HEK293T (cell line): Measurements from ENCODE around the gene CMYA5.

Source experiments
- ARNT ChIP-seq: fragments of 450-650 bp; IDR thresholded peaks from 2 replicates; pipeline ENCODE4 v1.6.1; 2017; ENCODE audit warnings: mild to moderate bottlenecking
- BHLHE40 ChIP-seq: fragments of 450-650 bp; IDR thresholded peaks from 2 replicates; pipeline ENCODE4 v1.6.1; 2016; ENCODE audit warnings: mild to moderate bottlenecking, moderate library complexity, borderline replicate concordance
- CTBP1 ChIP-seq: fragments of 450-650 bp; IDR thresholded peaks from 2 replicates; pipeline ENCODE4 v1.6.1; 2016; ENCODE audit warnings: borderline replicate concordance
- ELF4 ChIP-seq: fragments of 450-650 bp; IDR thresholded peaks from 2 replicates; pipeline ENCODE4 v1.6.1; 2017; ENCODE audit warnings: antibody characterized with exemption
- FOXA1 ChIP-seq: fragments of 450-650 bp; IDR thresholded peaks from 2 replicates; pipeline ENCODE4 v1.6.1; 2016; ENCODE audit warnings: mild to moderate bottlenecking
- FOXM1 ChIP-seq: fragments of 450-650 bp; IDR thresholded peaks from 2 replicates; pipeline ENCODE4 v1.6.1; 2017; ENCODE audit warnings: mild to moderate bottlenecking, borderline replicate concordance
- HDGF ChIP-seq: fragments of 450-650 bp; IDR thresholded peaks from 2 replicates; pipeline ENCODE4 v1.6.1; 2017; ENCODE audit warnings: antibody characterized with exemption, borderline replicate concordance
- LEF1 ChIP-seq: fragments of 450-650 bp; IDR thresholded peaks from 2 replicates; pipeline ENCODE4 v1.6.1; 2017; ENCODE audit warnings: mild to moderate bottlenecking, borderline replicate concordance
- NFRKB ChIP-seq: fragments of 450-650 bp; IDR thresholded peaks from 2 replicates; pipeline ENCODE4 v1.6.1; 2016; ENCODE audit warnings: mild to moderate bottlenecking, moderate library complexity
- PKNOX1 ChIP-seq: fragments of 450-650 bp; IDR thresholded peaks from 2 replicates; pipeline ENCODE4 v1.6.1; 2016
- SP1 ChIP-seq: fragments of 450-650 bp; IDR thresholded peaks from 2 replicates; pipeline ENCODE4 v1.6.1; 2017
- SUZ12 ChIP-seq: fragments of 450-650 bp; IDR thresholded peaks from 2 replicates; pipeline ENCODE4 v1.6.1; 2016; ENCODE audit warnings: mild to moderate bottlenecking
- TARDBP ChIP-seq: fragments of 450-650 bp; IDR thresholded peaks from 2 replicates; pipeline ENCODE4 v1.6.1; 2016
- ZNF384 ChIP-seq: fragments of 450-650 bp; IDR thresholded peaks from 2 replicates; pipeline ENCODE4 v1.6.1; 2016

GRCh38 chr5:79820648-79821047 lies 131.0 kb downstream of the CMYA5 start:
- no peak for TF ChIP-seq FOXM1
- TF ChIP-seq NFRKB: no peak
- no peak for TF ChIP-seq BHLHE40
- TF ChIP-seq HDGF: no peak
- no peak for TF ChIP-seq FOXA1
- TF ChIP-seq PKNOX1: no peak
- TF ChIP-seq LEF1: no peak
- no peak for TF ChIP-seq CTBP1
- no peak for TF ChIP-seq ZNF384
- no peak for TF ChIP-seq SUZ12
- no peak for TF ChIP-seq ARNT
- no peak for TF ChIP-seq SP1
- TF ChIP-seq ELF4: no peak
- no peak for TF ChIP-seq TARDBP
